T-cell (primary cell): Measurements from ENCODE around the gene TEX11. TPM values are rescaled to one million over a fixed set of nuclear protein-coding genes. Genes with fewer than 3 reads are reported as not detected.

Experiments used
- ATAC-seq, 4 experiments: fragments of 200-7000 bp in 3 of 4; fragments of 150-1000 bp in 1 of 4; cut with Tn5 transposase; replicated peaks in 1 of 4; 1 replicate in 3 of 4; 2 replicates in 1 of 4; pipeline ENCODE4 v1.10.0; 2021; ENCODE audit warnings: moderate library complexity in 3 of 4, mild to moderate bottlenecking in 2 of 4, moderate number of reproducible peaks in 1 of 4
- CTCF ChIA-PET, 2 donors: fragments of 300-600 bp; sonication (Branson Sonifier 250); formaldehyde crosslinking; loops; one replicate each; lab custom pipeline; 2022; ENCODE audit warnings: antibody characterized with exemption in 2 of 2; lab: Charles Lee
- POLR2A ChIA-PET, 2 donors: fragments of 300-600 bp; sonication (Branson Sonifier 250); formaldehyde crosslinking; loops; one replicate each; lab custom pipeline; 2022; ENCODE audit warnings: antibody characterized with exemption in 2 of 2; lab: Charles Lee
- DNase-seq, 35 experiments: peaks; one replicate each; pipeline versions ENCODE4 v3.0.0 to v3.0.0-alpha.2; 2013 to 2023
- H3K27ac ChIP-seq: one replicate; pipeline ENCODE4 v1.5.1; 2013; ENCODE audit warnings: low read length
- H3K27me3 ChIP-seq, 2 experiments: replicated peaks in 1 of 2; 1 replicate in 1 of 2; 2 replicates in 1 of 2; pipeline versions ENCODE4 v1.6.1 to v1.7.0; 2013; ENCODE audit warnings: low read length in 1 of 2, mixed read lengths in 1 of 2; ENCODE audit not compliant: control insufficient read depth in 2 of 2, insufficient read depth in 2 of 2; ENCODE audit errors: extremely low read depth in 1 of 2
- H3K36me3 ChIP-seq, 2 donors: 1 replicate in 1 of 2; 2 replicates in 1 of 2; pipeline versions ENCODE4 v1.6.1 to v1.7.0; 2013; ENCODE audit warnings: low read length in 1 of 2; ENCODE audit not compliant: control insufficient read depth in 2 of 2, insufficient read depth in 1 of 2; ENCODE audit errors: extremely low read depth in 1 of 2
- H3K4me1 ChIP-seq, 2 experiments: 1 replicate in 1 of 2; 2 replicates in 1 of 2; pipeline versions ENCODE4 v1.6.1 to v1.7.0; 2013; ENCODE audit warnings: low read length in 2 of 2, mixed read lengths in 1 of 2; ENCODE audit not compliant: insufficient read depth in 2 of 2, control insufficient read depth in 1 of 2; ENCODE audit errors: extremely low read depth in 1 of 2
- H3K4me3 ChIP-seq, 2 donors: 1 replicate in 1 of 2; 2 replicates in 1 of 2; pipeline versions ENCODE4 v1.5.1 to v1.7.0; 2013; ENCODE audit warnings: mild to moderate bottlenecking in 2 of 2, low read length in 1 of 2, moderate library complexity in 1 of 2; ENCODE audit not compliant: control insufficient read depth in 1 of 2; ENCODE audit errors: extremely low read depth in 1 of 2
- H3K9me3 ChIP-seq: 2 replicates; pipeline ENCODE4 v1.7.0; 2013
- H3K27ac Mint-ChIP-seq, 2 donors: one replicate each; pipeline ENCODE4 v1.8.0; 2020 to 2021; ENCODE audit warnings: mild to moderate bottlenecking in 2 of 2, mixed read lengths in 2 of 2
- H3K27me3 Mint-ChIP-seq, 2 donors: one replicate each; pipeline ENCODE4 v1.8.0; 2021 to 2022; ENCODE audit warnings: mixed read lengths in 2 of 2
- H3K36me3 Mint-ChIP-seq: one replicate; pipeline ENCODE4 v1.8.0; 2021; ENCODE audit warnings: mixed read lengths
- H3K4me1 Mint-ChIP-seq, 3 donors: one replicate each; pipeline ENCODE4 v1.8.0; 2020 to 2022; ENCODE audit warnings: mixed read lengths in 3 of 3, mild to moderate bottlenecking in 1 of 3
- H3K4me3 Mint-ChIP-seq, 3 donors: one replicate each; pipeline ENCODE4 v1.8.0; 2020 to 2022; ENCODE audit warnings: mild to moderate bottlenecking in 3 of 3, mixed read lengths in 3 of 3, moderate library complexity in 3 of 3
- H3K9me3 Mint-ChIP-seq, 3 donors: one replicate each; pipeline ENCODE4 v1.8.0; 2020 to 2022; ENCODE audit warnings: mixed read lengths in 3 of 3
- WGBS: methylation state at CpG from one replicate; pipeline ENCODE4 v1.1.5; 2013; ENCODE audit warnings: missing lambda C conversion rate; ENCODE audit not compliant: insufficient coverage; 5-methylcytosine and 5-hydroxymethylcytosine counted together
- total RNA-seq, 35 experiments: library from RNA in 6 of 35; stranded (reverse) in 6 of 35; fragments of 120-200 nt in 1 of 35; gene quantifications; one replicate each; pipeline versions ENCODE4 v1.2.1 to v1.2.4 and lab custom pipeline; 2013 to 2026

Gene TEX11
- total RNA-seq, 5 donors from 2014 or later (not counting 1 experiment from before 2014, with no cell fraction given): not detected

GRCh38 chrX:70508296-70508911 lies 400.1 kb downstream of the TEX11 start:
- Mint-ChIP-seq H3K4me3 (no peak overlapping the region), H3K36me3 (no peaks in the 10 kb centered on the region), H3K27ac (no peak overlapping the region), H3K4me1 (peaks cover 0 to 19% (median 4%) of the 10 kb centered on the region in 3 donors), H3K9me3 (no peaks in the 10 kb centered on the region), H3K27me3 (peaks cover 1 to 24% of the 10 kb centered on the region in 2 donors)
- no peak overlapping the region for H3K4me3 ChIP-seq
- DNase-seq (no peak), ATAC-seq (no peak)
- H3K9me3 ChIP-seq: no peaks in the 10 kb centered on the region
- H3K27ac ChIP-seq: no peak overlapping the region
- no peaks in the 10 kb centered on the region for H3K27me3 ChIP-seq
- CTCF ChIA-PET: no interaction called here
- POLR2A ChIA-PET: no interaction called here
- H3K4me1 ChIP-seq: peaks cover 0 to 7% of the 10 kb centered on the region in 2 experiments
- peaks cover 0 to 2% of the 10 kb centered on the region in 2 donors for H3K36me3 ChIP-seq
- no CpG with 5 or more reads among the region's 6 CpGs for WGBS

- peaks cover 0 to 20% of the 10 kb centered on the region in 2 donors for H3K27me3 Mint-ChIP-seq
- WGBS: no CpG with 5 or more reads among the region's 4 CpGs
- no peak for DNase-seq
- Histone ChIP-seq H3K4me3 (no peak overlapping the region), H3K27me3 (no peaks in the 10 kb centered on the region), H3K4me1 (peaks cover 0 to 7% of the 10 kb centered on the region in 2 experiments), H3K36me3 (peaks cover 0 to 14% of the 10 kb centered on the region in 2 donors), H3K9me3 (no peaks in the 10 kb centered on the region), H3K27ac (no peak overlapping the region)
- CTCF ChIA-PET: no interaction called here
- H3K4me3 Mint-ChIP-seq: no peak overlapping the region
- H3K36me3 Mint-ChIP-seq: peaks cover 3% of the 10 kb centered on the region
- no peaks in the 10 kb centered on the region for H3K9me3 Mint-ChIP-seq
- H3K4me1 Mint-ChIP-seq: peaks cover 0 to 19% (median 4%) of the 10 kb centered on the region in 3 donors
- POLR2A ChIA-PET: no interaction called here
- peak overlapping the region in 1 of 2 donors; percentile 76 for H3K27ac Mint-ChIP-seq
- no peak for ATAC-seq
Measured at GRCh38 chrX:70505451-70505841, 403.1 kb downstream of the TEX11 start.

GRCh38 chrX:70504772-70505450 lies 403.6 kb downstream of the TEX11 start:
- peak in 1 of 4 experiments; percentile 44 for ATAC-seq
- peaks cover 0 to 18% of the 10 kb centered on the region in 2 donors for H3K36me3 ChIP-seq
- no peak overlapping the region for H3K4me3 ChIP-seq
- Mint-ChIP-seq H3K36me3 (peaks cover 3% of the 10 kb centered on the region), H3K27ac (peak overlapping the region; percentile 52 to 76), H3K4me1 (peaks cover 0 to 19% (median 4%) of the 10 kb centered on the region in 3 donors), H3K4me3 (no peak overlapping the region), H3K9me3 (no peaks in the 10 kb centered on the region), H3K27me3 (peaks cover 0 to 14% of the 10 kb centered on the region in 2 donors)
- ChIA-PET POLR2A (no interaction called here), CTCF (no interaction called here)
- DNase-seq: no peak
- 17% methylated on average over 1 of the region's 6 CpGs for WGBS
- H3K27ac ChIP-seq: peak overlapping the region; percentile 18
- H3K9me3 ChIP-seq: no peaks in the 10 kb centered on the region
- H3K27me3 ChIP-seq: no peaks in the 10 kb centered on the region
- peaks cover 0 to 7% of the 10 kb centered on the region in 2 experiments for H3K4me1 ChIP-seq

GRCh38 chrX:70500826-70501225 lies 407.7 kb downstream of the TEX11 start:
- H3K4me3 Mint-ChIP-seq: no peak overlapping the region
- Histone ChIP-seq H3K27ac (no peak overlapping the region), H3K9me3 (no peaks in the 10 kb centered on the region), H3K27me3 (no peaks in the 10 kb centered on the region), H3K4me3 (no peak overlapping the region), H3K36me3 (peaks cover 0 to 33% of the 10 kb centered on the region in 2 donors), H3K4me1 (peaks cover 0 to 7% of the 10 kb centered on the region in 2 experiments)
- ATAC-seq: no peak
- H3K4me1 Mint-ChIP-seq: peaks cover 0 to 19% (median 4%) of the 10 kb centered on the region in 3 donors
- no peak overlapping the region for H3K27ac Mint-ChIP-seq
- peaks cover 11% of the 10 kb centered on the region for H3K36me3 Mint-ChIP-seq
- no peak for DNase-seq
- WGBS: no CpG with 5 or more reads among the region's 4 CpGs
- H3K9me3 Mint-ChIP-seq: no peaks in the 10 kb centered on the region
- POLR2A ChIA-PET: no interaction called here
- CTCF ChIA-PET: interaction anchor here in 1 of 2 donors (0.6 kb wide), 1 partner anchor 53 kb away, joined by 4 read pairs; no protein-coding TSS in a partner anchor
- H3K27me3 Mint-ChIP-seq: no peaks in the 10 kb centered on the region

- H3K27ac Mint-ChIP-seq: no peak overlapping the region
- ChIA-PET CTCF (no interaction called here), POLR2A (no interaction called here)
- no peak overlapping the region for H3K27ac ChIP-seq
- H3K27me3 Mint-ChIP-seq: peaks cover 0 to 1% of the 10 kb centered on the region in 2 donors
- H3K36me3 Mint-ChIP-seq: peaks cover 28% of the 10 kb centered on the region
- no peak overlapping the region for H3K4me3 ChIP-seq
- H3K4me1 ChIP-seq: no peaks in the 10 kb centered on the region
- ATAC-seq: no peak
- 100% methylated on average over 1 of the region's 2 CpGs for WGBS
- H3K9me3 Mint-ChIP-seq: no peaks in the 10 kb centered on the region
- H3K4me3 Mint-ChIP-seq: no peak overlapping the region
- no peaks in the 10 kb centered on the region for H3K27me3 ChIP-seq
- peaks cover 0 to 47% of the 10 kb centered on the region in 2 donors for H3K36me3 ChIP-seq
- DNase-seq: no peak
- H3K4me1 Mint-ChIP-seq: peaks cover 0 to 5% (median 0%) of the 10 kb centered on the region in 3 donors
- H3K9me3 ChIP-seq: no peaks in the 10 kb centered on the region
Measured at GRCh38 chrX:70498129-70498528, 410.4 kb downstream of the TEX11 start.

GRCh38 chrX:70497026-70497425 lies 411.5 kb downstream of the TEX11 start:
- DNase-seq: no peak
- Mint-ChIP-seq H3K4me1 (peaks cover 0 to 5% (median 0%) of the 10 kb centered on the region in 3 donors), H3K9me3 (no peaks in the 10 kb centered on the region), H3K4me3 (no peak overlapping the region), H3K27ac (no peak overlapping the region), H3K36me3 (peaks cover 36% of the 10 kb centered on the region), H3K27me3 (peaks cover 0 to 7% of the 10 kb centered on the region in 2 donors)
- Histone ChIP-seq H3K9me3 (no peaks in the 10 kb centered on the region), H3K27me3 (no peaks in the 10 kb centered on the region), H3K4me1 (no peaks in the 10 kb centered on the region), H3K4me3 (no peak overlapping the region), H3K27ac (no peak overlapping the region), H3K36me3 (peaks cover 0 to 49% of the 10 kb centered on the region in 2 donors)
- WGBS: no CpG with 5 or more reads among the region's 3 CpGs
- ChIA-PET CTCF (no interaction called here), POLR2A (interaction anchor here in 1 of 2 donors (0.6 kb wide), 1 partner anchor 15 kb away, joined by 4 read pairs; no protein-coding TSS in a partner anchor)
- ATAC-seq: no peak
